Endothelial cell of umbilical vein (primary cell): Measurements from ENCODE around the gene COA7. TPM values are rescaled to one million over a fixed set of nuclear protein-coding genes. Genes with fewer than 3 reads are reported as not detected.

ENCODE experiments used
- BruUV-seq: library from RNA; stranded (reverse); fragments of 400-500 nt; replicated peaks from 2 replicates; lab custom pipeline; 2021; lab: Mats Ljungman, UMichigan
- CTCF ChIA-PET: fragments of 300-600, 350-600 bp; sonication (Branson Sonifier 250); formaldehyde crosslinking; loops from one replicate; lab custom pipeline; 2021; ENCODE audit warnings: antibody characterized with exemption, inconsistent platforms; lab: Charles Lee
- POLR2A ChIA-PET: fragments of 300-600, 350-600 bp; sonication (Branson Sonifier 250); formaldehyde crosslinking; loops from one replicate; lab custom pipeline; 2021; ENCODE audit warnings: antibody characterized with exemption, inconsistent platforms; lab: Charles Lee
- DNase-seq: peaks from one replicate; pipeline ENCODE4 v3.0.0-alpha.2; 2011; ENCODE audit warnings: low read depth, low spot score
- FAIRE-seq: peaks from 2 replicates; lab custom pipeline; 2011; peaks lifted over from hg19 to GRCh38; lab: Jason Lieb, UNC
- H2AFZ ChIP-seq: 2 replicates; pipeline ENCODE4 v1.6.0; 2012; ENCODE audit warnings: low read depth, low read length, control low read depth, inconsistent platforms
- H3K27ac ChIP-seq: 2 replicates; pipeline ENCODE4 v1.5.1; 2011; ENCODE audit warnings: low read depth, mild to moderate bottlenecking, control low read depth, low read length, moderate library complexity; ENCODE audit not compliant: insufficient read depth
- H3K27me3 ChIP-seq, 2 experiments: 2 replicates each; pipeline versions ENCODE4 v1.6.0 to v1.6.1; 2011; ENCODE audit warnings: low read length in 2 of 2, mixed read lengths in 1 of 2; ENCODE audit not compliant: control insufficient read depth in 2 of 2, insufficient read depth in 2 of 2
- H3K36me3 ChIP-seq, 2 experiments: 2 replicates in 1 of 2; 3 replicates in 1 of 2; pipeline ENCODE4 v1.5.1; 2011; ENCODE audit warnings: low read length in 2 of 2, mild to moderate bottlenecking in 1 of 2, moderate library complexity in 1 of 2; ENCODE audit not compliant: control insufficient read depth in 2 of 2, insufficient read depth in 2 of 2; ENCODE audit errors: extremely low read depth in 1 of 2
- H3K4me1 ChIP-seq: 3 replicates; pipeline ENCODE4 v1.5.1; 2011; ENCODE audit warnings: mild to moderate bottlenecking, low read length; ENCODE audit not compliant: control insufficient read depth, insufficient read depth; ENCODE audit errors: extremely low read depth
- H3K4me2 ChIP-seq: 2 replicates; pipeline ENCODE4 v1.6.1; 2011; ENCODE audit warnings: low read length, control low read depth, mixed read lengths; ENCODE audit not compliant: insufficient read depth
- H3K4me3 ChIP-seq, 3 experiments: fragments of 200-600 bp in 1 of 3; sonication (generic), shearing (Covaris generic) in 1 of 3; replicated peaks in 1 of 3; 2 replicates each; pipeline ENCODE4 v1.5.1; 2011 to 2016; ENCODE audit warnings: control low read depth in 3 of 3, low read length in 3 of 3, mild to moderate bottlenecking in 2 of 3, inconsistent platforms in 1 of 3, low read depth in 1 of 3, moderate library complexity in 1 of 3; ENCODE audit not compliant: insufficient read depth in 1 of 3
- H3K79me2 ChIP-seq: 2 replicates; pipeline ENCODE4 v1.6.0; 2012; ENCODE audit warnings: low read length, inconsistent platforms; ENCODE audit not compliant: control insufficient read depth, insufficient read depth
- H3K9ac ChIP-seq: replicated peaks from 2 replicates; pipeline ENCODE3; 2011; ENCODE audit warnings: low read length, control low read depth; ENCODE audit not compliant: insufficient read depth; ENCODE audit errors: extremely low read depth
- H3K9me1 ChIP-seq: replicated peaks from 3 replicates; pipeline ENCODE4 v1.6.0; 2011; ENCODE audit warnings: mild to moderate bottlenecking, low read length; ENCODE audit not compliant: control insufficient read depth, insufficient read depth; ENCODE audit errors: extremely low read depth
- H3K9me3 ChIP-seq: replicated peaks from 2 replicates; pipeline ENCODE4 v1.5.1; 2012; ENCODE audit warnings: low read length, inconsistent platforms; ENCODE audit not compliant: control insufficient read depth, insufficient read depth
- H4K20me1 ChIP-seq: replicated peaks from 2 replicates; pipeline ENCODE3; 2011; ENCODE audit warnings: mild to moderate bottlenecking, low read length; ENCODE audit not compliant: control insufficient read depth, insufficient read depth; ENCODE audit errors: extremely low read depth
- CTCF ChIP-seq, 2 donors: IDR thresholded peaks; 1 replicate in 1 of 2; 2 replicates in 1 of 2; pipeline ENCODE4 v1.5.1; 2011; ENCODE audit warnings: low read length in 2 of 2, mild to moderate bottlenecking in 2 of 2, moderate library complexity in 2 of 2, control low read depth in 1 of 2, inconsistent platforms in 1 of 2, low read depth in 1 of 2; ENCODE audit not compliant: insufficient read depth in 1 of 2; ENCODE audit errors: extremely low read depth in 1 of 2
- EZH2 ChIP-seq: IDR thresholded peaks from 2 replicates; pipeline ENCODE4 v1.6.1; 2012; ENCODE audit warnings: borderline replicate concordance, low read depth, mild to moderate bottlenecking, moderate library complexity, low read length, inconsistent platforms; ENCODE audit not compliant: severe bottlenecking
- FOS ChIP-seq: IDR thresholded peaks from 2 replicates; pipeline ENCODE4 v1.6.1; 2011; ENCODE audit warnings: mild to moderate bottlenecking, low read length, moderate library complexity, borderline replicate concordance; ENCODE audit not compliant: insufficient read depth
- GATA2 ChIP-seq: IDR thresholded peaks from 2 replicates; pipeline ENCODE4 v1.7.0; 2011; ENCODE audit warnings: low read depth, mild to moderate bottlenecking, moderate library complexity, mixed read lengths, low read length; ENCODE audit not compliant: insufficient read length, insufficient read depth
- JUN ChIP-seq: IDR thresholded peaks from 2 replicates; pipeline ENCODE4 v1.6.1; 2011; ENCODE audit warnings: borderline replicate concordance, low read depth; ENCODE audit not compliant: insufficient read length, insufficient read depth
- MAX ChIP-seq: IDR thresholded peaks from 2 replicates; pipeline ENCODE4 v1.6.1; 2011; ENCODE audit not compliant: insufficient read depth, insufficient read length
- MYC ChIP-seq: IDR thresholded peaks from one replicate; pipeline ENCODE4 v1.6.1; 2011; ENCODE audit warnings: mild to moderate bottlenecking, low read depth, low read length
- POLR2A ChIP-seq: IDR thresholded peaks from 2 replicates; pipeline ENCODE4 v1.6.1; 2012; ENCODE audit warnings: low read depth, mild to moderate bottlenecking, control low read depth, low read length
- POLR2AphosphoS5 ChIP-seq: IDR thresholded peaks from 2 replicates; pipeline ENCODE4 v1.6.1; 2012; ENCODE audit warnings: low read depth, mild to moderate bottlenecking, control low read depth, low read length, moderate library complexity; ENCODE audit not compliant: insufficient read depth
- dilution Hi-C: fragments of 300-500 bp; cut with MboI; formaldehyde crosslinking; loops from one replicate; pipeline ENCODE4 v1.15.0; 2019; ENCODE audit warnings: low sequenced_read_pairs; ENCODE audit not compliant: extremely low pct_ligation_motif_present
- intact Hi-C: fragments of 100-400 bp; cut with micrococcal nuclease; formaldehyde crosslinking; loops from one replicate; pipeline ENCODE4 v1.10.0; 2022
- polyA plus RNA-seq, 4 experiments: library from polyadenylated mRNA; depleted of rRNA in 3 of 4; stranded (reverse) in 3 of 4; unstranded in 1 of 4; fragments of >200 nt; gene quantifications; 2 replicates each; pipeline versions ENCODE4 v1.2.1 to v1.2.3, GENCODE V29; 2011 to 2012; ENCODE audit warnings: missing spikeins in 1 of 4
- total RNA-seq: library from RNA; stranded (reverse); gene quantifications from 2 replicates; pipeline ENCODE4 v1.2.3, GENCODE V29; 2021

Gene COA7
- total and polyA plus RNA-seq, 2 donors (not counting 3 experiments of a cell fraction or from before 2014, with no cell fraction given) = 11.7 to 28.6 TPM

- POLR2A ChIA-PET = interaction anchor here (0.6 kb wide), 1 partner anchor 115 kb away, joined by 3 read pairs; no protein-coding TSS in a partner anchor
- CTCF ChIA-PET = interaction anchor here (1.3 to 1.7 kb wide), 2 partner anchors 10 to 14 kb away, joined by 3 to 4 read pairs; no protein-coding TSS in a partner anchor
- Histone ChIP-seq H3K4me2 (no peak overlapping the region), H3K27ac (no peak overlapping the region), H3K9me3 (no peaks in the 10 kb centered on the region), H3K79me2 (no peaks in the 10 kb centered on the region), H3K9ac (no peak overlapping the region), H2AFZ (no peak overlapping the region), H3K9me1 (no peaks in the 10 kb centered on the region), H3K27me3 (peaks cover 0 to 1% of the 10 kb centered on the region in 2 experiments), H3K4me1 (no peaks in the 10 kb centered on the region), H3K4me3 (no peak overlapping the region), H3K36me3 (no peaks in the 10 kb centered on the region), H4K20me1 (no peaks in the 10 kb centered on the region)
- no peak for FAIRE-seq
- dilution Hi-C loops = no loop called here
- no peak for DNase-seq
- BruUV-seq = no TSS peak
- TF ChIP-seq POLR2AphosphoS5 (no peak), JUN (no peak), MYC (no peak), MAX (no peak), EZH2 (no peak), CTCF (IDR thresholded peaks at IDR 0.05; ENCODE audit: extremely low read depth in 1 of 2, insufficient read depth in 1 of 2, low read depth in 1 of 2, low read length in 2 of 2) (no peak), GATA2 (no peak), FOS (no peak), POLR2A (no peak)
- intact Hi-C loops = no loop called here
Observed at GRCh38 chr1:52651904-52652303, 46.2 kb downstream of the COA7 start.
